GM12878 (cell line): ENCODE results near the gene NTSR1.

Source experiments
- BHLHE40 ChIP-seq, 2 experiments: fragments of 450-650 bp in 1 of 2; IDR thresholded peaks; 2 replicates each; pipeline ENCODE4 v1.6.1; 2011 to 2017; ENCODE audit warnings: low read depth in 2 of 2, borderline replicate concordance in 1 of 2, improper control_type of control experiment in 1 of 2, low read length in 1 of 2, mild to moderate bottlenecking in 1 of 2
- CHD2 ChIP-seq: IDR thresholded peaks from 2 replicates; pipeline ENCODE4 v1.6.1; 2011; ENCODE audit warnings: low read depth, low read length, improper control_type of control experiment, borderline replicate concordance
- EZH2 ChIP-seq: IDR thresholded peaks from 2 replicates; pipeline ENCODE4 v1.6.1; 2012; ENCODE audit warnings: low read depth, mild to moderate bottlenecking, control low read depth, inconsistent platforms, low read length, borderline replicate concordance; ENCODE audit not compliant: control insufficient read depth
- HDAC6 ChIP-seq: fragments of 200-600 bp; sonication (generic); IDR thresholded peaks from one replicate; pipeline ENCODE4 v1.8.0; 2017; ENCODE audit warnings: antibody characterized with exemption; ENCODE audit not compliant: unreplicated experiment

GRCh38 chr20:62666736-62667529 is 41.7 kb upstream of the NTSR1 start:
- TF ChIP-seq CHD2 (no peak), BHLHE40 (IDR thresholded peaks at IDR 0.05; ENCODE audit: borderline replicate concordance in 1 of 2, low read depth in 2 of 2, low read length in 1 of 2) (no peak), EZH2 (no peak), HDAC6 (no peak)
